HG03175 (cell line): ENCODE measurements around the gene PPP1CA.

Source experiments
- ATAC-seq: cut with Tn5 transposase; IDR thresholded peaks from one replicate; pipeline ENCODE4 v1.9.1; 2021; ENCODE audit warnings: mild to moderate bottlenecking, moderate library complexity; ENCODE audit not compliant: unreplicated experiment

PPP1CA gene

GRCh38 chr11:67371189-67371910 lies 30.3 kb downstream of the PPP1CA start:
- no peak for ATAC-seq

- ATAC-seq = no peak
Observed at GRCh38 chr11:67370351-67371076, 31.1 kb downstream of the PPP1CA start.

- no peak for ATAC-seq
Observed at GRCh38 chr11:67369801-67370284, 31.8 kb downstream of the PPP1CA start.

- no peak for ATAC-seq
Observed at GRCh38 chr11:67369275-67369674, 32.4 kb downstream of the PPP1CA start.

- no peak for ATAC-seq
Observed at GRCh38 chr11:67368621-67369020, 33.0 kb downstream of the PPP1CA start.

GRCh38 chr11:67367761-67368227 lies 33.9 kb downstream of the PPP1CA start:
- ATAC-seq = no peak

- no peak for ATAC-seq
Observed at GRCh38 chr11:67366961-67367760, 34.5 kb downstream of the PPP1CA start.

GRCh38 chr11:67366546-67366945 lies 35.1 kb downstream of the PPP1CA start:
- no peak for ATAC-seq

GRCh38 chr11:67365736-67366444 lies 35.8 kb downstream of the PPP1CA start:
- ATAC-seq = no peak

- no peak for ATAC-seq
Observed at GRCh38 chr11:67364783-67365722, 36.6 kb downstream of the PPP1CA start.

GRCh38 chr11:67364169-67364568 lies 37.5 kb downstream of the PPP1CA start:
- ATAC-seq = no peak

GRCh38 chr11:67357831-67358670 lies 43.6 kb downstream of the PPP1CA start:
- ATAC-seq = no peak

- no peak for ATAC-seq
Observed at GRCh38 chr11:67356864-67357561, 44.6 kb downstream of the PPP1CA start.

GRCh38 chr11:67356387-67356863 lies 45.2 kb downstream of the PPP1CA start:
- no peak for ATAC-seq

GRCh38 chr11:67355794-67356386 lies 45.8 kb downstream of the PPP1CA start:
- no peak for ATAC-seq

- ATAC-seq = no peak
Observed at GRCh38 chr11:67355023-67355793, 46.5 kb downstream of the PPP1CA start.
